ENCODE data around the gene RPL5.

DNA sequence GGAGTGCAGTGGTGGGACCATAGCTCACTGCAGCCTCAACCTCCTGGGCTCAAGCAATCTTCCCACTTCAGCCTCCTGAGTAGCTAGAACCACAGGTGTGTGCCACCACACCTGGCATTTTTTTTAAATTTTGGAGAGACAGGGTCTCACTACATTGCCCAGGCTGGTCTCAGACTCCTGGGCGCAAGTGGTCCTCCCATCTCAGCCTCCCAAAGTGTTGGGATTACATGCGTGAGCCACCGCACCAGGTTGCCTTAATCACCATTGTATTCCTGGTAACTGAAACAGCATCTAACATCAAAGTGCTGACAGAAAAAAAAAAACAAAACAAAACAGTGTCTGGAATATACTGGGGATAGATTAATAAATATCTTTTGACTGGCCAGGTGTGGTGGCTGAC is 18.2 kb downstream of the RPL5 start:
- no peak for TF ChIP-seq CTCF (conservative IDR thresholded peaks at IDR 0.05 in 1 of 2, IDR thresholded peaks at IDR 0.05 in 1 of 2; ENCODE audit: low read depth in 1 of 2, low read length in 2 of 2)
- TF ChIP-seq EZH2 (IDR thresholded peaks at IDR 0.05; ENCODE audit: low read length, missing control alignments), result no peak

All from fibroblast of lung (primary cell).